Gastroesophageal sphincter (tissue), 4 donors: Measurements from ENCODE around the gene AOX1. TPM values are rescaled to one million over a fixed set of nuclear protein-coding genes. Genes with fewer than 3 reads are reported as not detected.

Experiments
- ATAC-seq: fragments of 150-250 bp; one replicate; pipeline ENCODE4 v1.9.1; 2016; ENCODE audit warnings: mild to moderate bottlenecking, moderate library complexity
- H3K27ac ChIP-seq, 4 donors: fragments of 200-600 bp; sonication (generic) in 3 of 4; 1 replicate in 3 of 4; 2 replicates in 1 of 4; pipeline ENCODE4 v1.5.1; 2016 to 2019
- H3K27me3 ChIP-seq: fragments of 200-600 bp; sonication (generic); one replicate; pipeline ENCODE4 v1.5.1; 2019
- H3K36me3 ChIP-seq, 2 donors: fragments of 200-600 bp; sonication (generic); one replicate each; pipeline ENCODE4 v1.5.1; 2019; ENCODE audit warnings: control low read depth in 1 of 2
- H3K4me1 ChIP-seq, 3 donors: fragments of 200-600 bp; sonication (generic); 1 replicate in 2 of 3; 2 replicates in 1 of 3; pipeline ENCODE4 v1.5.1; 2016 to 2019; ENCODE audit warnings: control low read depth in 2 of 3
- H3K4me3 ChIP-seq, 2 donors: fragments of 200-600 bp; sonication (generic); one replicate each; pipeline ENCODE4 v1.5.1; 2019; ENCODE audit warnings: mild to moderate bottlenecking in 1 of 2, moderate library complexity in 1 of 2
- H3K9me3 ChIP-seq, 3 donors: fragments of 200-600 bp; sonication (generic); one replicate each; pipeline ENCODE4 v1.5.1; 2017 to 2019; ENCODE audit warnings: control low read depth in 2 of 3
- CTCF ChIP-seq, 4 experiments: fragments of 200-600 bp in 2 of 4; fragments of 450-650 bp in 2 of 4; sonication (generic) in 1 of 4; IDR thresholded peaks; one replicate each; pipeline ENCODE4 v1.5.1; 2017 to 2019; ENCODE audit warnings: antibody characterized with exemption in 4 of 4, mild to moderate bottlenecking in 2 of 4, moderate library complexity in 2 of 4
- EP300 ChIP-seq: sonication (generic); formaldehyde crosslinking; IDR thresholded peaks from one replicate; pipeline ENCODE4 v1.6.1; 2017; ENCODE audit warnings: antibody characterized with exemption, mild to moderate bottlenecking
- POLR2A ChIP-seq, 2 donors: fragments of 450-650 bp; IDR thresholded peaks; one replicate each; pipeline ENCODE4 v1.6.1; 2017; ENCODE audit warnings: antibody characterized with exemption in 2 of 2, mild to moderate bottlenecking in 2 of 2, moderate library complexity in 1 of 2
- POLR2AphosphoS5 ChIP-seq: sonication (generic); formaldehyde crosslinking; IDR thresholded peaks from one replicate; pipeline ENCODE4 v1.6.1; 2017; ENCODE audit warnings: antibody characterized with exemption
- WGBS, 2 donors: methylation state at CpG; one replicate each; pipeline ENCODE4 v1.1.5; 2018; ENCODE audit warnings: low coverage in 1 of 2; 5-methylcytosine and 5-hydroxymethylcytosine counted together
- total RNA-seq, 4 donors: library from RNA; depleted of rRNA; stranded (reverse); fragments of >200 nt; gene quantifications; one replicate each; pipeline ENCODE4 v1.1.0, GENCODE V29; 2016

The AOX1 gene
- total RNA-seq, 4 donors from 2014 or later = 36.7 to 125 (median 85.6) TPM

GRCh38 chr2:200695191-200695590 lies 109.4 kb downstream of the AOX1 start:
- TF ChIP-seq EP300 (no peak), CTCF (IDR thresholded peaks at IDR 0.05) (no peak), POLR2AphosphoS5 (no peak), POLR2A (IDR thresholded peaks at IDR 0.05) (no peak)
- peak; percentile 65 for ATAC-seq
- 60% methylated on average over 2 of the region's 4 CpGs; no CpG with 5 or more reads in 1 of the 2 donors for WGBS, 2 donors

GRCh38 chr2:200695601-200696000 lies 109.8 kb downstream of the AOX1 start:
- 68 to 76% methylated on average over 5 of the region's 6 CpGs for WGBS, 2 donors
- no peak overlapping the region for H3K27ac ChIP-seq
- ATAC-seq = peak; percentile 29
- H3K9me3 ChIP-seq = no peaks in the 10 kb centered on the region
- no peak overlapping the region for H3K4me3 ChIP-seq
- H3K27me3 ChIP-seq = peaks cover 6% of the 10 kb centered on the region
- TF ChIP-seq CTCF (IDR thresholded peaks at IDR 0.05) (no peak), POLR2A (IDR thresholded peaks at IDR 0.05) (no peak), POLR2AphosphoS5 (no peak), EP300 (no peak)
- H3K4me1 ChIP-seq = no peaks in the 10 kb centered on the region
- H3K36me3 ChIP-seq = no peaks in the 10 kb centered on the region

More at GRCh38 chr2:200695191-200695590, 109.4 kb downstream of the AOX1 start:
- Histone ChIP-seq H3K27ac (no peak overlapping the region), H3K4me3 (no peak overlapping the region), H3K36me3 (no peaks in the 10 kb centered on the region), H3K27me3 (peaks cover 6% of the 10 kb centered on the region), H3K4me1 (no peaks in the 10 kb centered on the region), H3K9me3 (no peaks in the 10 kb centered on the region)

- no peaks in the 10 kb centered on the region for H3K4me1 ChIP-seq
- peaks cover 6% of the 10 kb centered on the region for H3K27me3 ChIP-seq
- ATAC-seq = no peak
- H3K36me3 ChIP-seq = no peaks in the 10 kb centered on the region
- TF ChIP-seq EP300 (no peak), POLR2AphosphoS5 (no peak), POLR2A (IDR thresholded peaks at IDR 0.05) (no peak), CTCF (IDR thresholded peaks at IDR 0.05) (no peak)
- WGBS, 2 donors = 0 to 20% methylated on average over 2 of the region's 2 CpGs
- no peak overlapping the region for H3K27ac ChIP-seq
- no peaks in the 10 kb centered on the region for H3K9me3 ChIP-seq
- H3K4me3 ChIP-seq = no peak overlapping the region
These were observed 112.4 kb downstream of the AOX1 start for GRCh38 chr2:200698217-200698616.

- no peaks in the 10 kb centered on the region for H3K9me3 ChIP-seq
- H3K27ac ChIP-seq = no peak overlapping the region
- H3K4me3 ChIP-seq = no peak overlapping the region
- no peaks in the 10 kb centered on the region for H3K36me3 ChIP-seq
- WGBS, 2 donors = 40 to 62% methylated on average over 1 of the region's 1 CpG
- peaks cover 6% of the 10 kb centered on the region for H3K27me3 ChIP-seq
- no peak for TF ChIP-seq CTCF (IDR thresholded peaks at IDR 0.05)
- no peak for TF ChIP-seq POLR2AphosphoS5
- TF ChIP-seq POLR2A (IDR thresholded peaks at IDR 0.05) = no peak
- no peak for TF ChIP-seq EP300
- no peaks in the 10 kb centered on the region for H3K4me1 ChIP-seq
- ATAC-seq = no peak
These were observed 113.5 kb downstream of the AOX1 start for GRCh38 chr2:200699310-200699709.

- 81 to 88% methylated on average over 2 of the region's 2 CpGs for WGBS, 2 donors
- no peak overlapping the region for H3K27ac ChIP-seq
- H3K4me1 ChIP-seq = no peaks in the 10 kb centered on the region
- H3K36me3 ChIP-seq = no peaks in the 10 kb centered on the region
- no peak overlapping the region for H3K4me3 ChIP-seq
- H3K27me3 ChIP-seq = peaks cover 2% of the 10 kb centered on the region
- H3K9me3 ChIP-seq = no peaks in the 10 kb centered on the region
- no peak for TF ChIP-seq CTCF (IDR thresholded peaks at IDR 0.05)
- TF ChIP-seq POLR2AphosphoS5 = no peak
- no peak for TF ChIP-seq EP300
- TF ChIP-seq POLR2A (IDR thresholded peaks at IDR 0.05) = no peak
- no peak for ATAC-seq
These were observed 115.0 kb downstream of the AOX1 start for GRCh38 chr2:200700856-200701255.
